ENCODE measurements around the gene DPPA5. TPM values are rescaled to one million over a fixed set of nuclear protein-coding genes. Genes with fewer than 3 reads are reported as not detected.
"Not testable (repeated sequence)": the region's sequence is repeated elsewhere in the genome, so short reads cannot be mapped to it uniquely, and the experiment has no call there.

Gene DPPA5
- total and polyA plus RNA-seq, 4 donors: not detected

- Histone ChIP-seq H3K27ac (ENCODE audit: low read depth, low read length) (no peak overlapping the region), H3K9me3 (ENCODE audit: control insufficient read depth, insufficient read depth, low read length) (no peaks in the 10 kb centered on the region), H3K36me3 (ENCODE audit: control insufficient read depth, insufficient read depth, low read length) (no peaks in the 10 kb centered on the region), H3K4me3 (ENCODE audit: low read depth, low read length) (peak overlapping the region; percentile 56), H3K27me3 (ENCODE audit: control insufficient read depth, insufficient read depth, low read length) (peaks cover 3% of the 10 kb centered on the region), H3K4me1 (ENCODE audit: control insufficient read depth, insufficient read depth, low read length) (peaks cover 9% of the 10 kb centered on the region)
- DNase-seq (ENCODE audit: low read depth in 4 of 6, low spot score in 6 of 6): no peak
- 67% methylated on average over 1 of the region's 4 CpGs for WGBS (ENCODE audit: insufficient coverage)
Observed at GRCh38 chr6:73388433-73388799, 34.3 kb upstream of the DPPA5 start.

DNA sequence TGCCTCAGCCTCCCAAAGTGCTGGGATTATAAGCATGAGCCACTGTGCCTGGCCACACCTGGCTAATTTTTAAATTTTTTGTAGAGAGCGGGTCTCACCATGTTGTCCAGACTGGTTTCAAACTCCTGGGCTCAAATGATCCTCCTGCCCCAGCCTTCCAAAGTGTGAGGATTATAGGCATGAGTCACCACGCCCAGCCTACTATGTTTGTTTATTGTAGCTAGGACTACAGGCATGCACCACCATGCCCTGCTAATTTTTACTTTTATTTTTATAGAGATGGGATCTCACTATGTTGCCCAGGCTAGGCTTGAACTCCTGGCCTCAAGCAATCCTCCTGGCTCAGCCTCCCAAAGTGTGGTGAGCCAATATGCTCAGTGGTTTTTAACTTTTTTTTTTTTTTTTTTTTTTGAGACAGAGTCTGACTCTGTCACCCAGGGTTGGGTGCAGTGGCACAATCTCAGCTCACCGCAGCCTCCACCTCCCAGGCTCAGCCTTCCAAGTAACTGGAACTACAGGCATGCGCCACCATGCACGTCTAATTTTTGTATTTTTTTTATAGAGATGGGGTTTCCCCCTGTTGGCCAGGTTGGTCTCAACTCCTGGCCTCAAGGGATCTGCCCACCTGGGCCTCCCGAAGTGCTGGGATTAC lies 28.5 kb upstream of the DPPA5 start:
- no peak for DNase-seq (ENCODE audit: low read depth in 4 of 6, low spot score in 6 of 6)
- Histone ChIP-seq H3K36me3 (ENCODE audit: control insufficient read depth, insufficient read depth, low read length) (no peaks in the 10 kb centered on the region), H3K9me3 (ENCODE audit: control insufficient read depth, insufficient read depth, low read length) (no peaks in the 10 kb centered on the region), H3K27ac (ENCODE audit: low read depth, low read length) (no peak overlapping the region), H3K4me1 (ENCODE audit: control insufficient read depth, insufficient read depth, low read length) (no peaks in the 10 kb centered on the region), H3K27me3 (ENCODE audit: control insufficient read depth, insufficient read depth, low read length) (no peaks in the 10 kb centered on the region), H3K4me3 (ENCODE audit: low read depth, low read length) (no peak overlapping the region)
- 100% methylated on average over 2 of the region's 6 CpGs for WGBS (ENCODE audit: insufficient coverage)

DNA sequence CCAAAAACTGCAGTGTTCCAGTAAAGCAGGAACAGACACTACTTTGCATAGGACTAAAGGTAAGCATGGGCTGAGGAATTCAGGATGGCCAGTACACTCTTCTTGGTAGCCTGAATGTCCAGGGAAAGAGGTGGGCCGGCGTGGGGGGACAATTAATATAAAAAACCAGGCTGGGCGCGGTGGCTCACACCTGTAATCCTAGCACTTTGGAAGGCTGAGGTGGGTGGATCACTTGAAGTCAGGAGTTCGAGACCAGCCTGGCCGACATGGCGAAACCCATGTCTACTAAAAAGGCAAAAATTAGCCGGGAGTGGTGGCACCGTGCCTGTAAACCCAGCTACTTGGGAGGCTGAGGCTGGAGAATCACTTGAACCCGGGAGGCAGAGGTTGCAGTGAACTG lies 27.5 kb upstream of the DPPA5 start:
- DNase-seq (ENCODE audit: low read depth in 4 of 6, low spot score in 6 of 6); H3K4me3 ChIP-seq (ENCODE audit: low read depth, low read length); H3K36me3 ChIP-seq (ENCODE audit: control insufficient read depth, insufficient read depth, low read length); H3K27ac ChIP-seq (ENCODE audit: low read depth, low read length); H3K9me3 ChIP-seq (ENCODE audit: control insufficient read depth, insufficient read depth, low read length); H3K27me3 ChIP-seq (ENCODE audit: control insufficient read depth, insufficient read depth, low read length); H3K4me1 ChIP-seq (ENCODE audit: control insufficient read depth, insufficient read depth, low read length): not testable (repeated sequence)
- 91% methylated on average over 9 of the region's 10 CpGs for WGBS (ENCODE audit: insufficient coverage)

DNA sequence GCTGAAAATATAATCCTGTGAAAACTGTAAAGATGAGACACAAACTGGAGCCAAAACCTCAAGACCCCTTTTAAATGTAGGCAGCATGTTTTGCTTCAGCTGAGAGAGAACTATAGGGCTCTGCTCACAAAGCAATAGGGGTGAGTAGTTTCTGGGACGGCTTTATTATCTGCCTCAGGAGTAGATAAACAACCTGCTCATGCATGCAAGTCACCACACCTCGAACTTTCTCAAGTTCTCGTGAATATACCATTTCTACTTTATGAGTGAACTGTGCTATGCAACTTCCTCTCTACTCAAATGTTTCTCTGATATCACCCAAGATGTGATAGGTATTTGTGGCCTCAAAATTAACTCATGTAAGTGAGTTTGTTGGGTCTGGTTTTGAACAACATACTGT lies 23.1 kb upstream of the DPPA5 start:
- Histone ChIP-seq H3K4me1 (ENCODE audit: control insufficient read depth, insufficient read depth, low read length) (no peaks in the 10 kb centered on the region), H3K27me3 (ENCODE audit: control insufficient read depth, insufficient read depth, low read length) (no peaks in the 10 kb centered on the region), H3K36me3 (ENCODE audit: control insufficient read depth, insufficient read depth, low read length) (no peaks in the 10 kb centered on the region), H3K9me3 (ENCODE audit: control insufficient read depth, insufficient read depth, low read length) (no peaks in the 10 kb centered on the region), H3K27ac (ENCODE audit: low read depth, low read length) (no peak overlapping the region), H3K4me3 (ENCODE audit: low read depth, low read length) (no peak overlapping the region)
- WGBS (ENCODE audit: insufficient coverage): no CpG with 5 or more reads among the region's 3 CpGs
- DNase-seq (ENCODE audit: low read depth in 4 of 6, low spot score in 6 of 6): no peak

- no peaks in the 10 kb centered on the region for H3K36me3 ChIP-seq (ENCODE audit: control insufficient read depth, insufficient read depth, low read length)
- H3K4me3 ChIP-seq (ENCODE audit: low read depth, low read length): no peak overlapping the region
- H3K4me1 ChIP-seq (ENCODE audit: control insufficient read depth, insufficient read depth, low read length): no peaks in the 10 kb centered on the region
- H3K9me3 ChIP-seq (ENCODE audit: control insufficient read depth, insufficient read depth, low read length): peaks cover 3% of the 10 kb centered on the region
- 50% methylated on average over 1 of the region's 1 CpG for WGBS (ENCODE audit: insufficient coverage)
- no peak for DNase-seq (ENCODE audit: low read depth in 4 of 6, low spot score in 6 of 6)
- H3K27me3 ChIP-seq (ENCODE audit: control insufficient read depth, insufficient read depth, low read length): no peaks in the 10 kb centered on the region
- no peak overlapping the region for H3K27ac ChIP-seq (ENCODE audit: low read depth, low read length)
Observed at GRCh38 chr6:73375216-73375615, 21.1 kb upstream of the DPPA5 start.

GRCh38 chr6:73372516-73372915 lies 18.4 kb upstream of the DPPA5 start:
- Histone ChIP-seq H3K4me3 (ENCODE audit: low read depth, low read length) (no peak overlapping the region), H3K4me1 (ENCODE audit: control insufficient read depth, insufficient read depth, low read length) (no peaks in the 10 kb centered on the region), H3K9me3 (ENCODE audit: control insufficient read depth, insufficient read depth, low read length) (peaks cover 3% of the 10 kb centered on the region), H3K27ac (ENCODE audit: low read depth, low read length) (no peak overlapping the region), H3K27me3 (ENCODE audit: control insufficient read depth, insufficient read depth, low read length) (no peaks in the 10 kb centered on the region), H3K36me3 (ENCODE audit: control insufficient read depth, insufficient read depth, low read length) (no peaks in the 10 kb centered on the region)
- WGBS (ENCODE audit: insufficient coverage): 74% methylated on average over 4 of the region's 10 CpGs
- DNase-seq (ENCODE audit: low read depth in 4 of 6, low spot score in 6 of 6): peak in 1 of 6 donors; percentile 86

- H3K36me3 ChIP-seq (ENCODE audit: control insufficient read depth, insufficient read depth, low read length): no peaks in the 10 kb centered on the region
- no peak for DNase-seq (ENCODE audit: low read depth in 4 of 6, low spot score in 6 of 6)
- peaks cover 3% of the 10 kb centered on the region for H3K9me3 ChIP-seq (ENCODE audit: control insufficient read depth, insufficient read depth, low read length)
- H3K4me1 ChIP-seq (ENCODE audit: control insufficient read depth, insufficient read depth, low read length): no peaks in the 10 kb centered on the region
- H3K27ac ChIP-seq (ENCODE audit: low read depth, low read length): no peak overlapping the region
- H3K4me3 ChIP-seq (ENCODE audit: low read depth, low read length): no peak overlapping the region
- H3K27me3 ChIP-seq (ENCODE audit: control insufficient read depth, insufficient read depth, low read length): no peaks in the 10 kb centered on the region
- WGBS (ENCODE audit: insufficient coverage): 100% methylated on average over 2 of the region's 4 CpGs
Observed at GRCh38 chr6:73371984-73372383, 17.9 kb upstream of the DPPA5 start.

DNA sequence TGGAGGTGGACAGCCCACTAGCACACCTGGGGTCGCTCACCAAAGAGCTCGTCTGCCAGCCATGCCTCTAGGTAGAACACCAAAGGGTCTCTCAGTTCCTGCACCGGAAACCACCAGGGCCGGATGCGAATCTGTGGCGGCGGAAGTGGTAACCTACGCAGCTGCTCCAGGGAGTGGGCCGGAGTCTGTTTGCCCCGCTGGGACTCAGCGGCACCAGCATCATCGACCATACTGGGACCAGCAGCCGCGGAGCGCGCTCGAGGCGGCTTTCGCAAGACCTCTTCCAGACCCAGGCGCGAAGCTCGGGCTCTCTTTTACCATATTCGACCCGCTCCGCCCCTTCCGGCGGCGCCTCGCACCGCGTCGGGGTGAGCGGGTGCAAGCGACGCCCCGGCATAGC lies 15.5 kb upstream of the DPPA5 start, which contains the start of gene OOEP:
OOEP (minus strand) TSS at position 335 of the 400 bp plus-strand sequence; CDS start at position 230, 105 bp downstream.
- WGBS (ENCODE audit: insufficient coverage): 97% methylated on average over 36 of the region's 36 CpGs
- H3K36me3 ChIP-seq (ENCODE audit: control insufficient read depth, insufficient read depth, low read length): no peaks in the 10 kb centered on the region
- H3K4me3 ChIP-seq (ENCODE audit: low read depth, low read length): no peak within 1 kb of the TSS
- peaks cover 3% of the 10 kb centered on the region for H3K9me3 ChIP-seq (ENCODE audit: control insufficient read depth, insufficient read depth, low read length)
- H3K27ac ChIP-seq (ENCODE audit: low read depth, low read length): no peak within 1 kb of the TSS
- no peak for DNase-seq (ENCODE audit: low read depth in 4 of 6, low spot score in 6 of 6)
- no peaks in the 10 kb centered on the region for H3K27me3 ChIP-seq (ENCODE audit: control insufficient read depth, insufficient read depth, low read length)
- H3K4me1 ChIP-seq (ENCODE audit: control insufficient read depth, insufficient read depth, low read length): no peaks in the 10 kb centered on the region

DNA sequence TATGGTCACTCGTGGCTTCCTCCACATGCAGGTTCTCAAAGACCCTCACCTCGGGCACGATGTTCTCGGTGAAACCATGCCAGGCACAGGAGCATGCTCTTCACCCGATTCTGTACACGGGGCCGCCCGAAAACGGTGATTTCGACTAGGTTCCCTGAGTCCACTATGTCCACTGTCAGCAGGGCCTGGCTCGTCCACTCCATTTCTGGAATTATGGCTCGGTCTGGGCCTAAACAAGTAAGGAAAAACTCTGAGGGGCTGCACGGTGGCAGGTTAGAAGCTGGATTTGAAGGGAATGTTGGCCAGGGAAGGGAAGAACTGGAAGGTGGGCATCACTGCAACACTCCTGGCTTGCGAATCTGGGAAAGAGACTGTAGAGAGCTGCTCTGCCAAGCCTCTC lies 15.1 kb upstream of the DPPA5 start:
- WGBS (ENCODE audit: insufficient coverage): 95% methylated on average over 14 of the region's 14 CpGs
- Histone ChIP-seq H3K27me3 (ENCODE audit: control insufficient read depth, insufficient read depth, low read length) (no peaks in the 10 kb centered on the region), H3K9me3 (ENCODE audit: control insufficient read depth, insufficient read depth, low read length) (peaks cover 3% of the 10 kb centered on the region), H3K4me1 (ENCODE audit: control insufficient read depth, insufficient read depth, low read length) (no peaks in the 10 kb centered on the region), H3K4me3 (ENCODE audit: low read depth, low read length) (no peak overlapping the region), H3K36me3 (ENCODE audit: control insufficient read depth, insufficient read depth, low read length) (no peaks in the 10 kb centered on the region), H3K27ac (ENCODE audit: low read depth, low read length) (no peak overlapping the region)
- DNase-seq (ENCODE audit: low read depth in 4 of 6, low spot score in 6 of 6): no peak

DNA sequence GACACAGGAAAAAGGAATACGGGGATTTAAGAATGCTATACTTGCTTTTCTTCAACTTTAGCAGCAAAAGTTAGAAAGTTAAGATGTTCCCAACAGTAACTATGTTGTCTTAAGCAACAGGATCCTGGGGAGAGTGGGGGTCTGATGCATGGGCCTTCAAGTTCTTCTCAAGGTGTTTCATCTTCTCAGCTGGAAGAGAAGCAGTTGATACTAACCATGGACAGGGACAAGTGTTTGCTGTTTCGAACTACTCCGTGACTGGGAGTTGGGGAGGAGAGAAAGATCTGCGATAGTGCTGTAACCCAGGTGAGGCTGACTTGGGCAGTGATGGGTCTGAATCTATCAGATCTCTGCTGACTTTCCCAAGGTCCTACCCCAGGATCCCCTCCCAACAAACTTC lies 14.6 kb upstream of the DPPA5 start:
- Histone ChIP-seq H3K27ac (ENCODE audit: low read depth, low read length) (no peak overlapping the region), H3K36me3 (ENCODE audit: control insufficient read depth, insufficient read depth, low read length) (no peaks in the 10 kb centered on the region), H3K4me1 (ENCODE audit: control insufficient read depth, insufficient read depth, low read length) (no peaks in the 10 kb centered on the region), H3K4me3 (ENCODE audit: low read depth, low read length) (no peak overlapping the region), H3K9me3 (ENCODE audit: control insufficient read depth, insufficient read depth, low read length) (peaks cover 3% of the 10 kb centered on the region), H3K27me3 (ENCODE audit: control insufficient read depth, insufficient read depth, low read length) (no peaks in the 10 kb centered on the region)
- no peak for DNase-seq (ENCODE audit: low read depth in 4 of 6, low spot score in 6 of 6)
- WGBS (ENCODE audit: insufficient coverage): no CpG with 5 or more reads among the region's 4 CpGs
